ENCODE results near the gene EIF3L. TPM values are rescaled to one million over a fixed set of nuclear protein-coding genes. Genes with fewer than 3 reads are reported as not detected.

EIF3L gene
- total RNA-seq, 1 donor from 2014 or later: 403 TPM

DNA sequence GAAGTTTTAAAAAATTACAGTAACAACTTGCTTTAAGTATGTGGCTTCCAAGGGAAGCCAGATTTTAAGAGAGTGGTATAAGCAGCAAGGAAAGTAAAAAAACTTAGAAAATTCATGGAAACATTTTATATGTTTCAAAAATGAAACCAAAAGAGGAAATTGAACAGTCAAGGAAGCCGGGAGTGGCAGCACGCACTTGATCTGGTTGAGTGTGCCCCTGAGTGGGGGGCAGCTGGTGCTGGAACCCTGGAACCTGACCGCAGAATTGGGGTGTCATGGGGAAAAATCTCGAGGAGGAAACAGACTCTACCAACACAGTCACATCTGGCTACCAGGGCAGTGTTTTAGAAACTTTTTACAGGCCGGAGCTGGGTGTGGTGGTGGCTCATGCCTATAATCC lies 70.9 kb downstream of the EIF3L start:
- no peak for ATAC-seq
- intact Hi-C loops (cut with micrococcal nuclease): no loop called here
- no peak for DNase-seq

DNA sequence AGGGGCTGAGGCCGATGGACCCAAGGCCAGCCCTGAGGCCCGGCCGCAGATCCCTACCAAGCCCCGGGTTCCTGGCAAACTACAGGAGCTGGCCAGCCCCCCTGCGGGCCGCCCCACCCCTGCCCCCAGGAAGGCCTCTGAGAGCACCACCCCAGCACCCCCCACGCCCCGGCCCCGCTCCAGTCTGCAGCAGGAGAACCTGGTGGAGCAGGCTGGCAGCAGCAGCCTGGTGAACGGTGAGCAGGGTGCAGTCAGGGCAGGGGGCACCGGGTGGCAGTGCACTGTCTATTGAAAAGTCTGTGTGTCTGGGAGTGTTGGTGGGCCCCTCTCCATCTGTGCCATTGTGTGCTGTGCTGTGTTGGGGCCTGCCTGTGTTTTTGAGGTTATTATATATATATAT lies 73.0 kb downstream of the EIF3L start:
- intact Hi-C loops (cut with micrococcal nuclease): no loop called here
- DNase-seq (no peak), ATAC-seq (no peak)

DNA sequence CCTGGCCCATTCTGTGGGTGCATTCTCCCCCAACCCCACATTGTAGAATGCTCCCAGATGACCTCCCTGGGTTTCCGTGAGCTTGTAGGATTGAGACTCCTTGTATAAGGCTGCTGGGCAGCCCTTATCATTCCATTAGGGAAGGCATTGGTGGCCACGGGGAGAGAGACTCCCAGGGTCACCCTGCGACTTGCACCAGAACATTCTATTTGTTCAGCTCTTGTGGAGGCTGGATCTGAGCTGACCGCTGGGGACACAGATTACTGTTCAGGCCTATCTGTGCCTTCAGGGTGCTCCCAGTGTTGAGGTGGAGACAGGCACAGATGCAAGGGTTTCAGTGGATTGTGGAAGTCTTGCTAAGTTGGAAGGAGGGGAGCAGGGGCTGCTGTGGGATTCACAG lies 74.7 kb downstream of the EIF3L start:
- no peak for ATAC-seq
- intact Hi-C loops (cut with micrococcal nuclease): no loop called here

DNA sequence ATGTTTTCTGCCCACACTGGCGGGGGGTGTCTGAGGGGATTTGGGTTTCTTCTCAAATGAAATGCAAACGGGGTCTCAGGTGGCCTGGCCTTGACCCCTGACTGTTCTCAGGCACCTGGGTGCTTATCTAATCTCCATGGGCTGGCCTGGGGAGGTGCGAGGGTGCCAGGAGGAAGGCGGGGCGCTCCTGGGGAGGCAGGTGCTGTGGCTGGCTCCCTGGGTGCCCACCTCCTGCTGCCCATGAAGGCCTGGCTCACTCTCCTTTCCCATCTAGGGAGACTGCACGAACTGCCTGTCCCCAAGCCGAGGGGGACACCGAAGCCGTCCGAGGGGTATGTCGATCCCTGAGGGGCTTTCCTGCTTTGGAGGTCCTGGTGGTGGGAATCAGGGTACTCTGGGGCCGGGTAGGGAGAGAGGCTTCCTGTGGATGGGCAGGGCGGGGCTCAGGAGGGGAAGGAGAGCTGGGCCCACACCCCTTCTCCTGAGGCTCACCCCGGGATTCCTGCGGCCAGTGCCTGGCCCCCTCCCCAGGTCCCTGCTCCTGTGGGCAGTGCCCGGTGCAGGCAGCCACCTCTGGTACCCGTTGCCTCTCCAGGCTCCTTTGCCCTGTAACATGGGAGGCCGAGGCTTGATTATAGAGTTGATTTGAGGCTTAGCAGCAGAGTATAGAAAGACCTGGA lies 75.3 kb downstream of the EIF3L start:
- DNase-seq: no peak
- intact Hi-C loops (cut with micrococcal nuclease): no loop called here
- no peak for ATAC-seq

More for the DNA sequence above, 74.7 kb downstream of the EIF3L start:
- DNase-seq: no peak

DNA sequence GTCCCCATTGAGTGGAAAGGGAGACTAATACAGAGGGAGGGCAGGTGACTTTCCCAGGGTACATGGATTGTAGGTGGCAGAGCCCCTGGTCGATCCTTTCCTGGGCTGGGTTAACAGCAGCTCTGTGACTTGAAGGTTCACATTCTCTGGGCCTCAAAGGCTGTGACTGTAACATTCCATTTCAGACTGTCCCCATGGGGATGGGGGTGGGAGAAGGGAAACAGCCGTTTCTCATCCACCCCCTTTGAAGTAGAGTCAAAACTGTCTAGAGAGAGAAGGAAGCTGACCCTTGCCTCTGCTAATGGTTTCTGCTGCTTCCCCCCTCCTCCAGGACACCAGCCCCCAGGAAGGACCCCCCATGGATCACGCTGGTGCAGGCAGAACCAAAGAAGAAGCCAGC lies 76.1 kb downstream of the EIF3L start:
- intact Hi-C loops (cut with micrococcal nuclease): no loop called here
- no peak for DNase-seq
- ATAC-seq: no peak

DNA sequence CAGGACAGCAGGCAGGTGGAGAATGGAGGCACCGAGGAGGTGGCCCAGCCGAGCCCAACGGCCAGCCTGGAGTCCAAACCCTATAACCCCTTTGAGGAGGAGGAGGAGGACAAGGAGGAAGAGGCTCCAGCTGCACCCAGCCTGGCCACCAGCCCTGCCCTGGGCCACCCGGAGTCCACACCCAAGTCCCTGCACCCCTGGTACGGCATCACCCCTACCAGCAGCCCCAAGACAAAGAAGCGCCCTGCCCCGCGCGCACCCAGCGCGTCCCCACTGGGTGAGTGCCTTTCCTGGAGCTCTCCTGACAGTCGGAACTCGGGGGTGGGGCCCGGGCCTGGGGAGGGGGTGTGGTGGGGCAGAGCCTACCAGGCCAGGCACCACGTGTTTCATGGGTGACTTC lies 76.5 kb downstream of the EIF3L start:
- ATAC-seq (no peak), DNase-seq (no peak)
- intact Hi-C loops (cut with micrococcal nuclease): no loop called here

DNA sequence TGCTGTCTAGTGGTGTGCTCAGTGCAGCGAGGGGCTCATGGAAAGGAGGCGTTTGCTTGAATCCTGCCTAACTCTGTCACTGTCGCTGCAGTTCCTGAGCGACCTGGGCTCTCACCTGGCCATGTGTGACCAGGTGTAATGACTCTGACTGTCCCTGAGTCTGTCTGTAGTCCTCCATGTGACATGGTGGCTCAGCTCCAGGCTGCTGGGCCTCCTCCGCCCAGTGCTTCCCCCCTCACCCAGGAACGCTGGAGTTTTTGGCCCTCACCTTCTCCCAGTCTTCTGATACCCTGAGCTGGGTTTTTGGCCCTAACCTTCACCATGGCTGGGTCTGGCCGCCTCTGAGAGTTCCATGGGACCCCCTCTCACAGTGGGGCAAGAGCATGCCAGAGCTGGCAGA lies 77.1 kb downstream of the EIF3L start:
- no peak for ATAC-seq
- intact Hi-C loops (cut with micrococcal nuclease): no loop called here
- no peak for DNase-seq

DNA sequence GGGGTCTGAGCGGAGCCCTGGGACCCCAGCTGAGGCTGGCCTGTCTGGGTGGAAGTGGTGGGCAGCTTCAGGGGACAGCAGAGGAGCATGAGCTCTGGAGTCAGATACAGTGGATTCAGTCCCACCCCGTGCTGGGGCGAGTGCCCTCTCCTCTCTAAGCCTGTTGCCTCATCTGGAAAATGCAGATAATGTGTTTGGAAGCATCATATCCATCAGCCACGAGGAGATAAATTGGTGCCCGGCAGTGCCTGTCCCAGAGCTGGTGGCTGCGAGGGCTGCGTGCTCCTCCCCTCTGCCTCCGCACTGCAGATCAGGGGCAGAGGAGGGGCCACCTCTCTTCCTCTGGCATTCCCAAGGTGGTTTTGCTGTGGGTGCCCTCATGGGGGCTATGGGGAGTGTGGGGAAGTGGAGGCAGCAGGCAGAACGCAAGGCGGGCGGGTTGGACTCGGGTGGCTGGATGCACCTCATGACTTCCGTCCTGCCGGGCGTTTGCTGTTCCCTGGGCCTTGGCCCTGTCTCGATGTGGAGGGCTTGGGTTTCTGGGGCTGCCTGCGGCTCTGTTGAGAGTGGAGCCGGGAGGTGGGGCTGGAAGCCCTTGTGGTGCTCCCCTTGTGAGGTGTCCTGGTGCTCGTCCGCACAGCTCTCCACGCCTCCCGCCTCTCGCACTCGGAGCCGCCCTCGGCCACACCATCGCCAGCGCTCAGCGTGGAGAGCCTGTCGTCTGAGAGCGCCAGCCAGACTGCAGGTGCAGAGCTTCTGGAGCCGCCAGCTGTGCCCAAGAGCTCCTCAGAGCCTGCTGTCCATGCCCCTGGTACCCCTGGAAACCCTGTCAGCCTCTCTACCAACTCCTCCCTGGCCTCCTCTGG lies 77.8 kb downstream of the EIF3L start:
- ATAC-seq: no peak
- no peak for DNase-seq
- intact Hi-C loops (cut with micrococcal nuclease): no loop called here

DNA sequence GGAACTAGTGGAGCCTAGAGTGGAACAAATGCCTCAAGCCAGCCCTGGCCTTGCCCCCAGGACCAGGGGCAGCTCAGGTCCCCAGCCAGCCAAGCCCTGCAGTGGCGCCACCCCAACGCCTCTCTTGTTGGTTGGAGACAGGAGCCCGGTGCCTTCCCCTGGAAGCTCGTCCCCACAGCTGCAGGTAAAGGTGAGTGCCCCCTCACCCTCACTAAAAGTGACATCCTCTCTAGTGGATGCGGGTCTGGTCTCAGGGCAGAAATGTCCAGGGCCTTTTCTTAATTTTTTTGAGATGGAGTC lies 78.4 kb downstream of the EIF3L start:
- intact Hi-C loops (cut with micrococcal nuclease): no loop called here
- ATAC-seq (no peak), DNase-seq (no peak)

DNA sequence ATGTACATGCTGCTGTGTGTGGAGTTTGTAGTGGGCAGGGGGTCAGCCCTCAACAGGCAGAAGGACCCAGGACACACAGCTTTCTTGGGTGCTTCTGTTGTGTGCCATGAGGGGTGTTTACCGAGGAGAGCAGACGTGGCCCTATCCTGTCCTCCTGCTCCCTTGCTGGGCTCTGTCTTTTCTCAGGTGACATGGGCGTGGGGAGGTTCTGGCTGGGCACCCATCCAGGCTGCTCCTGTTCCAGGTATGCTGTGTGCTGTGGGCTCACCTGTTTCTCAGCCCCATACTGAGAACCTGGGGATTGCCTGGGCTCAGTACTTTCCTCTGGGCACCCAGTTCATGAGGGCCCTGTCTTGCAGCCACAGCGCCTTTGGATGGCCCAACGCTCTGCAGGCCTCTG lies 80.2 kb downstream of the EIF3L start:
- DNase-seq (no peak), ATAC-seq (no peak)
- intact Hi-C loops (cut with micrococcal nuclease): no loop called here

DNA sequence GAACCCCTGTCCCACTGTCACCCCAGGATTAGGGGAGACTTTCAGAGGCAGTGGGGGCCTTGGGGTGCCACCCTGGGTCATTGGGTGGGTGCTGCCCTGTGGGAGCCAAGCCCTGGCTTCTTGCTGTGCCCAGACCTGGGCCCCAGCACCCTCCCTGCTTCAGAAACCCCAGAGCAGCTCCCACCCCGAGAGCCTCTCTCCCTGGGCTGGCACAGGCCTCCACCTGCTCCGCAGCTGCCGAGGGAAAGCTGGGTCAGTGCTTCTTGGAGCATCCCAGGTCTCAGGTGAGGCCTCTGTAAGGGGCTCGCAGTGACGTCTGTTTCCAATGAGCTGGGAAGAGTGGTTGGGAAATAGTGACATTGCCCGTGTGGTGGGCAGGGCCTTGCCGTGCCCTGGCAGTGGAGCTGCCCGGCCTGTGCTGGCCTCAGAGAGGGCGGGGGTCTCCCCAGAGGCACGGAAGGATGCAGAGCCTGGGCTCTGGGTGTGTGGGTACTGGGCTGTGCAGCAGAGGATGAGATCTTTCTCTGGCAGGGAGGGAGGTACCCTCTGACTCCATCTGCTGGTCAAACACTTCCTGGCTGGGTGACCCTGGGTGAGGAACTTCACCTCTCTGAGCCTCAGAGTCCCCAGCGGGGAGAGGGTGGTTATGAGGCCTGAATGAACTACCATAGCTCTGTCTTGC lies 81.2 kb downstream of the EIF3L start:
- DNase-seq: no peak
- peak; percentile 11 for ATAC-seq
- intact Hi-C loops (cut with micrococcal nuclease): no loop called here

DNA sequence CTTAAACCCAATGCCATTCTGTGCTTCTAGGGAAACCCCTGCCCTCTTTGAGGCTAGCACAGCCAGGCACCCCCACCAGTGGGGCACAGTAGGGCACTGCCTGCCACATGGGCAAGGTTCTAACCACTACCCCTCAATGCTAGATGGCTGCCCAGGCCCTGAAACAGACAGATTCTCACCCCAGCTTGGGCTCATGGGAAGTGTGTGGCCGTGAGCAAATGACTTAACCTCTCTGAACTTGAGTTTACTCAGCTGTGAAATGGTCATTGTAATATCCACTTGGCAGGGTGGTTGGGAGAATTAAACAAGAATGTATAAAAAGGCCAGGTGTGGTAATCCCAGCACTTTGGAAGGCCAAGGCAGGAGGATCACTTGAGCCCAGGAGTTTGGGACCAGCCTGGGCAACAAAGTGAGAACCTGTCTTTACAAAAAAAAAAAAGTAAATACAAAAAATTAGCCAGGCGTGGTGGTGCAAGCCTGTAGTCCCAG lies 81.8 kb downstream of the EIF3L start:
- DNase-seq (no peak), ATAC-seq (no peak)
- intact Hi-C loops (cut with micrococcal nuclease): no loop called here

DNA sequence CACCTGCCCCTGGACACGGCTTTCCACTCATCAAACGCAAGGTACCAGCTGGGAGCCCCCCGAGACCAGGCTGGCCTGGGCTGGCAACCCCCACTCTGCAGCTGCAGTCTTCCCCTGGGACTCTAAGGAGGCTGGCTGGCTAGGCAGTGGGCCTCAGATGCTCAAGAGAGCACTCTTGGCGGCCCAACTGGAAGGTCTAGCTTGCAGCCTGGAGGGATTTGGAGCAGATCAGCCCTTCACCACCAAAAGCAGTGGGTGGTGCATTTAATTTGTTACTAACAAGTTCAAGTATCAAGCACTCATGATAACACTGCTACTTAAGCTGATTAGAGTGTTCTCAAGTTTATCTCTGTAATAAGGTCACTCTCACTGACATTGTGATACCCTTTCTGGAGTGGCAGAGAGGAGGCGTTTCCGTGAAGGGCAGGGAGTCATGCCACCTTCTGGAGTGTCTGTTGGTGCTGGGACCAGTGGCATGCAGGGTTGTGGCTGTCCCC lies 82.7 kb downstream of the EIF3L start:
- intact Hi-C loops (cut with micrococcal nuclease): no loop called here
- no peak for ATAC-seq
- DNase-seq: no peak

DNA sequence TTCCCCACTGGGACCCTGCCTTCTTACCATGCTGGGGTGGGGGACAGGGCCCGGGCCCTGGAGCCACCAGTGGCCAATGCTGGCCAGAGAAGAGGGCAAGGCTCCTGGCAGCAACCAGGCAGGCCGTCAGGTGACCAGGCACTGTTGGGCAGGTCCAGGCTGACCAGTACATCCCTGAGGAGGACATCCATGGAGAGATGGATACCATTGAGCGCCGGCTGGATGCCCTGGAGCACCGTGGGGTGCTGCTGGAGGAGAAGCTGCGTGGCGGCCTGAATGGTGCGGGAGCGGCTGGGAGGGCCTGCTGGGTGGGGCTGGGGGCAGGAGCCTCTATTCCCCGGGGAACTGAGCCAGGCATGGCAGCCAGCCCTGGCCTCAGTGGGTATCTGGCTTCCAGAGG lies 83.2 kb downstream of the EIF3L start:
- intact Hi-C loops (cut with micrococcal nuclease): no loop called here
- ATAC-seq (no peak), DNase-seq (no peak)

DNA sequence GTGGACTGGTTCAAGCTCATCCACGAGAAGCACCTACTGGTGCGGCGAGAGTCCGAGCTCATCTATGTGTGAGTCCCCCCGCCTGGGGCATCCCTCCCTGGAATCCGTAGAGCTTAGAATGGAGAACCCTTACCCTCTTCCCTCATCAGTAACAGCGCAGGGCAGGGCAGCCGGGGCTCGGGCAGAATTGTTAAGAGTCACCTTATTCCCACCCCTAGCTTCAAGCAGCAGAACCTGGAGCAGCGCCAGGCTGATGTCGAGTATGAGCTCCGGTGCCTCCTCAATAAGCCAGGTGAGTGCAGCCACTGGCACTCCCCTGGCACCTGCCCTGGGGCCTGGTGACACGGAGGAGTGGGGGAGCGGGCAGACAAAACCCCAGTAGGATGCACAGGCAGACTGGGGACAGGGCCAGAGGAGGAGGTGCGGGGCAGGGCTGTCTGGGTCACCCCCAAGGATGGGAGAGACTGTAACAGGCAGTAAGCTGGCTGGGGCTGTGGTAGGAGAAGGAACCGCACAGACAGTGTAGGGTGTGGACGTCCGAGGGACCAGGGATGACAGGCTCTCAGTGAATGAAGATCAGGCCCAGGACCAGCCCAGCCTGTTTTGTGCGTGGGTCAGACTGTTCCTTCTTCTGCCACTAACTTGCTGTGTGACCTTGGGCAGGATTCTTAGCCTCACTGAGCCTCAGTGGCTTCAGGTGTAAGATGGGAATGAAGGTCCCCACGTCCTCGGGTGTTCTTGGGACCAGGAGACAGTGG lies 83.8 kb downstream of the EIF3L start:
- intact Hi-C loops (cut with micrococcal nuclease): no loop called here
- ATAC-seq (peak; percentile 6), DNase-seq (peak; percentile 56)

DNA sequence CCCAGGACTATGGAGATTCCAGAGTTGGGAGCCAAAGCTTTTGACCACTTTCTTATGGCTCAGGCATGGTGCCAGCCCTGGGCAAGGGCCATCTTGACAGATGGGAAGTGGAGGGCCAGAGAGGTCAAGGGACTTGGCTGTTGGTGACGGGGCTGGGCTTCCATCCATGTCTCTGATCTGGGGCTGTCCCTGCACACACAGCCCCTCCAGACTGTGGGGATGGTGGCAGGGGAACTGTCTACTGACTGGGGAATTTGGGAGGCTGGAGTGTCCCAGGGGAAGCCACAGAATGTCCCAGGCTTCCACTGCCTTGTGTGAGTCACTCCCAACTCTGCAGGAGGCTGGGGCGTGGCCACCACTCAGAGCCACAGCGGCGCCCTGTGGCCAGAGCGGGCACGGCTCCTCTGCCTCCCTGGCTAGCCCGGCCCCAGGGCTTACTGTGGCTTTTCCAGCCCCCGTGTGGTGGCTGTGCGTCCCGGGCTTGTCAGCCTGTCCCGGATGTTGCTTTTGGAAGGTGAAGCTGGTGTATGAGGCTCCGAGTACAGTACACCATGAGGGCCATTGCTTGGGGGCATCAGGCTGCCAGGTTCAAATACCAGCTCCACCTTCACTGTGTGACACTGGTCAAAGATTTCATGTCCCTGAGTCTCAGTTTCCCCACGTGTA lies 84.6 kb downstream of the EIF3L start:
- intact Hi-C loops (cut with micrococcal nuclease): no loop called here
- ATAC-seq: peak; percentile 97
- DNase-seq: peak; percentile 94
